NCI-H1436 (cell line): Measurements from ENCODE around the gene UBASH3B.

Experiments used
- DNase-seq: peaks from one replicate; lab custom pipeline; 2025; lab: John Stamatoyannopoulos, UW

The UBASH3B gene

DNA sequence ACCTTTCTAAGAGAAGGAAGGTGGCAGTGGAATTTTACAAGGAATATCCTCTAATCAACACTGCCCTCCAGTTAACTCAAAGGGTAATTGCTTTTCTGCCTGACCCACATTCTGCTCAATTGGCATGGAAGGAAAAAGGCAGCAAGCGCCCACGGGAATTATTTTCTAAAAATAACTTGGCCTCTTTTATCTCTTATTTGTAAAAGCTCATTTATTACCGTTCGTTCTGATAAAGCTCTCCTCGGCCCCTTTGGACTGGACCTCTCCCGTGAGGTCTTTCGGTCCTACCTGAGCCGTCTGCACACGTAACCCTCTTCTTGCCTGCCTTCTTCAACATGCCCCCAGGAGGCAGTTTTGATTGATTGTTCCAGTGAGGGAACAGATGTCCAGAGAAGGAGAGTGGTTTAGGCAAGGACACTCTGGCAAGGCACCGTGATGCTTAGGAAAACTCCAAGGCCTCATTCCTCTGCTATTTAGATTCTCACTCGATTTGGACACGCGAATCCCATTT, 129.6 kb downstream of the UBASH3B start:
- no peak for DNase-seq

DNA sequence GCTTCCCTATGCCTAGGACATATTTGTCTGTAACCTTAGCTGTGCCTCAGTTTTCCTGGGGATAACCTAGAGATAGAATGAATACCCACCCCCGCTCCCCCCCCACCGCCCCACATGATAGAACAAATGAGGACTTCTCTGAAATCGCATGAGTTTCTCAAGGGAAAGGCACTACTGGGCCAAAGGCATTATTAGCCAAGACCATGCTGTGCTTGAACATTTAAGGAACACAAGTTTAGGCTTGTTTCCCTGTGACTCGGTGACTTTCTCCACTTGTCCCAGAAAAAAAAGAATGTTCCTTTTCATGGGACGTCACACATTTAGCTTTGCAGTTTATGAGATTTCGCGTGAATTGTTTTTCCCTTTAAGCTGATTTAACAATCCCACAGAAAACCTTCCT, 131.4 kb downstream of the UBASH3B start:
- DNase-seq = no peak

DNA sequence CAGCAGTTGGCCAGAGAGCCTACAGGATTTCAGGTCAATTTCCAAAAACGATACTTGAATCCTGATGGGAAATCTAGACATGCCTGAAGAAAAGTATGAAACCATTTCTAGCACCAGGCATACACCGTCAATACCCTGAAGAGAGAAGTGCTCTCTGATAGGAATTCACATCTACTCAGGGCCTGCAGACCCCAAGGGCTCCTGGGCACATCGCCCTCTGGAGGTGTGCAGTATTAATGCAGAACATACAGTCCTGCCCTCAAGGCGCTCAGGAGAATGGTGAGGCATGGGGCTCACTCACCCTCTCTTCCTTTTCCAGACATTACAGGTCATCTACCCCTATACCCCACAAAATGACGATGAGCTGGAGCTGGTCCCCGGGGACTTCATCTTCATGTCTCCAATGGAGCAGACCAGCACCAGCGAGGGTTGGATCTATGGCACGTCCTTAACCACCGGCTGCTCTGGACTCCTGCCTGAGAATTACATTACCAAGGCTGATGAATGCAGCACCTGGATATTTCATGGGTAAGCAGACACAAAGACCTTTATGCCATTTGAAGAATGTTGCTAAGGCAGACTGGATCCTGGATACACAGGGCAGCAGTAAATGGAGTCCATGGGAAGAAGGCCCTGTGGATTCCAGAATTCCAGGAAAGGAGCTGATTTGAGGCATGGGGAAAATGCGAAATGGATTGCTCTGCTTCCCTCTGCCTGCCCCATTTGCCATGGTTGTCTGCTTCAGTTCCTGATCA, 133.4 kb downstream of the UBASH3B start:
- DNase-seq = no peak

DNA sequence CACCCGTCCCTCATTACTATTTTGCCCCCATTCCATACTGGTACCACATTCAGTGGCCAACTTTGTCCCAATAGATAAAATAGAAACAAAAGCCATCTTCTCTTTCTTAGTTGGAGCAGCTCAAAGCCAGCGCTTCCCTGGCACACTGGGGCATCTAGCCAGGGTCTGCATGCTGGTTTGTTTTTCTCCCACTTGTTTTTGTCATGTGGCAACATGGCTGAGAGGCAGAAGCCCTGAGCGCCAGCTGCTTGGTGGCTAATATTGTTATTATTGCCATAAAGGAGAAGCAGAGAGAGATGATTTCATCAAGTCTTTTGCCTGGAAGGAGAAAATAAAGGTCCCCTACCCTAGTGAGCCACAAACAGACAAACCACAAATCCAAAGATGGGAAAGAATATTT, 134.4 kb downstream of the UBASH3B start:
- DNase-seq = no peak

DNA sequence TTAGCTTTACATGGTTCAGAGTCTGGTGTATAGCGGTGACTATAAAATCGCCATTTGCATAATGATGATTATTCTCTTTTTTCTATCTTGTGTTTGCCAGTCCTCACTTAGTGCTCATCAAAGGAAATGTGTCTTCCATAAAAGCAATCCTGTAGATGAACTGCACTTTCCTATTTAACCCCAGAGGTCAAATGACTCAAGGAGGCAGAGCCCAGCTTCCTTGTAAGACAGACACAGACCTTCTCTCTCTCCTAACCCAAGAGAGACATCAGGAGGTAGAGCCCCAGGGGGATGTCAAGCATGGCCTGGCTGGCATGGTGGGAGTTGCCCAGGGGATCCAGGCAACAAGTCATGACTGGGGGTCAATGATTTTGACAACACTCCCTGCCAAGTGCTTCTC, 135.9 kb downstream of the UBASH3B start:
- no peak for DNase-seq

DNA sequence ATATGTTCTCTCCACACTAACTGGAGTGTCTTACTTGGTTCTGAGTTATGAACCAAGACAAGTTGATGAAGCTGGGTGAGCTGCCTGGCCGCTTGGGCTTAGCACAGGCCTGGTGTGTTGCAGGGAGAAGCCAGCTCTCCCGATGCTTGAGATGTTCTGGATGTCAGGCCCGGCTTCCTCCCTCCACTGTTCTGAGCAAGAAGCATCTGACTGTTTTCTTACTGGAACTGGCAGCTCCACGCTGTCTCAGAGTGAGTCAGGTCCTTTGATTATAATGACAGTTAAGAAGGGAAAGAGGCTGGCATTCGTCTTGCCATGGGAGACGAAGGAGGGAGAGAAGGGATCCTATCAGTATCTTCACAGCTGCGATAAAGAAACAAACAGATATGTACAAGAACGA, 136.3 kb downstream of the UBASH3B start:
- no peak for DNase-seq

DNA sequence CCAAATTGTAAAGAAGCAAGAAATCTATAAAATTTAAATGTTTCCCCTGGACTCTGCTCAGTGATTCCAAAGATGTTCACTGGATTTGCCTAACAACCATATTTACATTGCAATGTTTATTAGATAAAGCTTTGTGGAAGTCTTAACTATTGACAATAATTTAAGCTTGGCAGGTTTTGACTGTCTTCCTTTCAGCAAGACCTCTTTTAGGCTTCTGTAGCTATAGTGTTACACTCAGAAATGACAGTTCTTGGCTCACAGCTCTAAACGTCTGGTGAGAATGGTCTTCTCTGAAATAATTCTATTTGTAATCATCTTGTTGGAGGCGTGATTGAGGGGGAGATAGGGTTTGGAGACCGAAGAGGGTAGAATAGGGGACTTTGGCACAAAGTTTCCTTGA, 138.0 kb downstream of the UBASH3B start:
- DNase-seq = no peak

DNA sequence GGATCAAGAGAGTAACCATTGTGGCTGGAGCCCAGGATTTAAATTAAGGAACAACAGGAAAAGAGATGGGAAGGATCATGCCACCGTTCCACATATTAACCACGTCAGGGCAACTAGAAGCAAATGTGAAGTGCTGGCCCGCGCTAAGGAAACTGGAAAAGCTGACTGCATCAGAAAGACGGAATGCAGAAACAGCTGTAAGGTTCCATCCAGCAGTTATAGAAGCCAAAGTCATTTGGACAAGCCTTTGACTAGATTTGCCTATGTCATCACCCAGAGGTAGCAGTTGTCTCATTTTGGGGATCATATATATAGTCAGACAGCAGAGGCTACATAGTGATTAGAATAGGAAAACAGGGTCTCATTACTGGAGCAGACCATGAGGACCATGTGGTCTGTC, 139.8 kb downstream of the UBASH3B start:
- DNase-seq = no peak

DNA sequence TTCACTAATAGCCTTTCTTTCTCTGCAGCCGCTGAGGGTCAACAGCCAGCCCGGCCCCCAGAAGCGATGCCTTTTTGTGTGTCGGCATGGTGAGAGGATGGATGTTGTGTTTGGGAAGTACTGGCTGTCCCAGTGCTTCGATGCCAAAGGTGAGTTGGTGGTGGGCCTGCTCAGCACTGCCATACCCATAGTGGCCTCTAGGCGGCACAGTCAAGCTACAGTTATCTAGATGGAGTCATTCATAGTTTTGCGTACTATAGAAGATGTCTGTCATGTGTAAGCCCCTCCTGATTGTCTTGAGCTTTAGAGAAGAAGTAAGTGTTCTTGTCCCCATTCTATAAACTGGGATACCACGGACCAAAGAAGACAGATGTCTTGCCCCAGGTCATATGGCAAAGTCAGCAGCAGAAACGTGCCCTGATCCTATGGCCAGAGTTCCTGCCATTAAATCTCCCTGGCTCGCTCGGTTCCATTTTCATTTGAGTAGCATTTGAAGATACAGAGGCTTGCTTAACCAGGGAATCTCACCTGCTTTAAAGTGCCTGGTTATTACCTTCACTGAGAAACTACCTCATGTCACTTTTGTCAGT, 140.7 kb downstream of the UBASH3B start:
- peak; percentile 8 for DNase-seq

DNA sequence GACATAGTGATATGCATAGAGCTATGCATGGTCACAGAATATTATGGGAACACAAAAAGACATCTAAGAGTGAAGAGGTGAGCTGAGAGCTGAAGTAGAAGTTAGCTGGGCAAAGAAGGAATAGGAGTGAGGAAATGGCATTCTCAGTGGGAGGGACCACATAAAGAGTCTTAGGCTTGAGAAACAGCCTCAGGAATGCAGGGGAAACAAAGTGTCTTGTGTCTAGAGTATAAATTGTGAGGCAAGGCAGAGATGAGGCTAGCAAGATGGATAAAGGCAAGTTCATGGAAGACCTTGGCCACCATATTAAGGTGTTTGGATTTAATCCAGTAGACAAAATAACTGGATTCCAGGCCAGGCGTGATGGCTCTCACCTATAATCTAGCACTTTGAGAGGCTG, 142.1 kb downstream of the UBASH3B start:
- DNase-seq = no peak

DNA sequence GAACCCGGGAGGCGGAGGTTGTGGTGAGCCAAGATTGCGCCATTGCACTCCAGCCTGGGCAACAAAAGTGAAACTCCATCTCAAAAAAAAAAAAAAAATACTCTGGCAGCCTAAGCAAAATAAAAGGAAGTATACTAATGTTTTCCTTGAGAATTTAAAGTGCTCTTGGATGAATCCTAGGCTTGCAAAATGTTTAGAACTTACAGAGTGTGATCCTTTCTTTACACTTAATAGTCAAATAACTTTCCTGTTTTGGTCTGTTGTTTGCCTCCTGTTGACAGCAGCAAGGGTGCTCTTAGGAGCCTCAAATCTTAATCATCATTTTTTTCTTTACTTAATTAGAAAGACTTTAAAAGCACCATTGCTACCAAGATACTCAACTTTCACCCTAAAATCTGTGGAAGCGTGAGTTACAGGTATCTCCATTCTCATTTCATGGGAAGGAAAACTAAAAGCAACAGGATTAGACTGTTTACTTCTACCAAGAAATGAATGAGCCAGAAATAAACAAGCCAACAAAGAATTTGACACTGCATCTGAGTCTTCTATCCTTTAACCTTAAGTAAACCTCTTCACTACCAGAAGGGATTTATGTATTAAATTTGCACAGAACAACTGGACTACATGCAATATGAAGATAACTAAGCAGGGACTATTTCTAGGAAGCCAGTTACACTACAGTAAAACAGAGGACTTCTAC, 144.0 kb downstream of the UBASH3B start:
- no peak for DNase-seq

DNA sequence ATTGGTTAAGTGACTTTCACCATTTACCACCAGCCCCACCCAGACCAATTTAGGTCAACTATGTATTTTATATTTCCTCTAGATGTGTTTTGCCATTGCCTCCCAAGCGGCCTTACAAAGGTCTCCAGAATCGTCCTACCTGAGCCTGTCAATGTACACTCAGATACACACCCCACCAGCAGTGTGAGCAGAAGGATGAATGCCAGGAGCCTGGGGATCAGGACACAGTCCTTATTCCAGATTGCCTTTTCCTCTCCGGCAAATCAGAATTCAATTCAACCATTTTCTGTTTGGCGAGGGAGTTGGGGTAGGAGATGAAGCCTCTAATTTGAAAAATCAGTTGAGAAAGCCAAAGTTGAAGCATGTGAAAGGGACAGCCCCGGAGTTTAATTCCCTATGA, 147.4 kb downstream of the UBASH3B start:
- no peak for DNase-seq

DNA sequence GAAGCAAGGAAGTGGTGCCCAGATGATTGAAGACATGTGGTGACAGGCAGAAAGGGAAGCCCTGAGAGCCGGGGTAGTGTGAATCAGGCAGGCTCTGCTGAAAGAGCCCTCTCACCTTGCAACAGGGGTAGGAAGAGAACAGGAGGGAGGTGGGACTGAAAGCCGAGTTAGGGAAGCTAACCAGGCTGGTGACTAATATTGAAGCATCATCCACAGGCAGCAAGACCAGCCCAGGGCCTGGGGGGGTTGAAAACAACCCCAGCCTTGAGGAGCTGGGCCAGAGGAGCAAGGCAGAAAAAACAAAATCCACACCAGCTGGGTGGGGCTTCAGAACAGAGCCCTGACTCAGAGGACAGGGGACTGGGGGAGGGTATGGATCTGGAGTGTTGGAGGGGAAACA, 147.8 kb downstream of the UBASH3B start:
- DNase-seq = no peak

DNA sequence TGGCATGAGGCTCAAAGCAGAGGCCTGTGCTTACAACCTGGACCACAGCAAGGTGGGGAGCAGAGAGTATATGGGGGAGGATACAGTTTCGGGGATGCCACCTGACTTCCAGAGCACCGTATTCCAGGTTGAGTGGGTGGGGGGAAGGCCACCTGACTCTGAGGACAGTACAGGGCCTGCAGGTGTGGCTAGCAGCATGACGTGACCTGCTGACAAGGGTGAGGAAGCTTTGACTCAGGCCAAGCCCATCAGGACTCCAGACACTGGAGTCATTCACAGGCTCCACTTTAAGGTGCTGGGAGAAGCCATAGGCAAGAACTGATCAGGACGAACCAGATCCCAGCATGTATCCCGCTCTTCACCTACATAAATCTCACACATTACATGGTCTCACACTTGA, 148.2 kb downstream of the UBASH3B start:
- DNase-seq = no peak

DNA sequence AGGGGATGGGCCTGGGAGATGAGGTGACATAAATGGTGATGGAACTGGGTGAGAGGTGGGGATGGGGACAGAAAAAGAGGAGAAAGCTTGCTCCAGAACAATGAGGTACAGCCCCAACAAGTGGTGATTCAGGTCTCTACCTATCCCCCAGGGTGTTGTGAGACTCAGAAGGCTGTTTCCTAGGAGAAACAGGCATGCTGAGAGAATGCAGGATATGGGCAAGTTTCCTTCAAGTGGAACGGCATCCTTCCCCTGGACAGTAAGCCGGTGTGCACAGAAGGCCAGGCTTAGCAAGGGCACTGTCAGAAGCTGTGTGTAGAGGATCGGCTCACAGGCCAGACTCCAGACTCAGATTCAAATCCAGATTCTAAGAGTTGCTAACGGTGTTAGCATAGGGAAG, 148.6 kb downstream of the UBASH3B start:
- no peak for DNase-seq

DNA sequence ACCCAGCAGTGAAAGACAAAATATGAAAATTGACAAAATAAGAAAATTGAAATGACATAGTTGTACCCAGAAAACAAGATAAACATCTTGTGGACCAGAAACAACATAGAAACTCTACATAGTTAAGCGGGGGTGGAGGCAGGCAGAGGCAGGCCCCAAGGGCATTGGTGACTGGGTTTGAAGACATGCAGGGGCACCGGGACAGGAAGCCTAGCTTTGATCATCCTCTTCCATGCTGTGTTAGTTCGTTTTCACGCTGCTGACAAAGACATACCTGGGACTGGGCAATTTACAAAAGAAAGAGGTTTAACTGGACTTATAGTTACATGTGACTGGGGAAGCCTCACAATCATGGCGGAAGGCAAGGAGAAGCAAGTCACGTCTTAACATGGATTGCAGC, 149.3 kb downstream of the UBASH3B start:
- DNase-seq = no peak

DNA sequence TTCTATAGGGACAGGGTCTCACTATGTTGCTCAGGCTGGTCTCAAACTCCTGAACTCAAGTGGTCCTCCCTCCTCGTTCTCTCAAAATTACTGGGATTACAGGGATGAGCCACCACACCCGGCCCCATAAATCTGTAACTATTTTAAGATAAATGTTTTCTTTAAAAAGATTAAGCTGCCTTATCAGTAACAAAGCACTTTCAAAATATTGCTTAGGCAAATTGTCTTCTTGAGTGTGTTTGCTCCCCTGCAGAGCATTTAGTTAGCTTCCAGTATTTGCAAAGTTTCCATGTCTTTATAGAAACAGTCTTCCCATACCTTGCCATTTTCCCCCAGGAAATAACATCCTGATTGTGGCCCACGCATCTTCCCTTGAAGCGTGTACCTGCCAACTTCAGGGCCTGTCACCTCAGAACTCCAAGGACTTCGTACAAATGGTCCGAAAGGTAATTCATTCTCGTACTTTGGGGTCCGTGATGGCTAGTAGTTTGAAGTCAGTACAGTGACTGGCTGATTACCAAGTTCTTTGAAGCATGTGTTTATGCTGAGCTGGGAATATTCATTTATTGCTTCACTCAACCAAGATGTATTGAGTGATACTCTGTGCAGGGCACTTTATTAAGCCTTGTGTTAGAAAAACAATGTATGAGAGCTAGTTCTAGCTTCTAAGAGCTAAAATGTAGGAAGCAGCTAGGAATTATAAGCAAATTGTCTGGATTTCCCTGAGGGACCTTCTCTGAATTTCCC, 152.4 kb downstream of the UBASH3B start:
- no peak for DNase-seq

DNA sequence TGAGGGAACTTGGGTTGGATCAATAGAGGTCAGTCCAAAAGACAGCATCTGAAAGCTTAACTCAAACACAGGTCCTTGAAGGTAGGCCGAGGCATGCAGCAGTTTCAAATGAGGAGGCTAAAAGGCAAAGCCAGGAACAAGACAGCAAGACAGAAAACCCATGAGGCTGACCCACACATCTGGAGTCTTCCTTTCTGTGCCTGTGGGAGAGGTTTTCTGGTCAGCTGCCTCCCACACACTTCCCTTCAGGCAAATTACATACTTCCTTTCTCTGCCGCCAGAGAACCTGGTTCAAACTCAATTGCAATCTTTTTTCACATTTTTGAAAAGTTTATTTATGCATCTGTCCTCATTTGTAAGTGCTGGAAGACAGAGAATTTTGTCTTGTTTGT, 153.0 kb downstream of the UBASH3B start:
- DNase-seq = no peak

DNA sequence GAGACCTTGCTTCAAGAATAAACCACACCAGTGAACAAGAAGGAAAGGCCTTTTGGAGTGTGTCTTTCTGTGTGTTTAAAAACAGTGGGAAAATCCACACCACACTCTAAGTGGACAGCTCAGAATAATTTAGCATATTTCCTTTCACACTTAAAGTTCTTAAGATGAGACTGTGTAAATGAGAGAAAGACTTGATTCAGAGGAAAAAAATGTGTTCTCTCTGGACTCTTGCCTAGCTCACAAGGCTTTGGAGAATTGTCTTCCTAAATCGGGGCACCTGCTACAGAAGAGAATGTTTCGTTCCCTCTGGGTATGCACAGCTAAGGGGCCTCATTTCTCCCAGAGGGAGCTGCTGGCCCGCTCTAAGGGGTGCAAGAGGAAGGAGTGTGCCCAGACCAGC, 154.3 kb downstream of the UBASH3B start:
- DNase-seq = no peak

DNA sequence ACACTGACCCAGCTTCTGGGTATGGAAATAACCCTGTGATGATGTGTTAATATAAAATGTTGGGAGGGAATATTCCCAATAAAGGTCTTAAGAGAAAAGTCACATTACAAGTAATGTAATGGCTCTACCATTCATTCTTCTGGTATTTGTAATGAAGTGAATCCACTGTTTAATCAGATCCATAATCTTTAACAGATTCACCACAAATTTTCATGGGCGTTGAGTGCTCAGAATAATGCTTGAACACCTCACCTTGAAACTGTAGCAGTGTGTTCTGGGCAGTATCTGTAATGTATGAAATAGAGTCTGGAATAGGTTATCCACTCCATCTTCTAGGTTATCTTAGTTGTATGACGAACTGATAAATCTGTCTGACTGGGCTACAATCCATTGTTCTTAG, 156.2 kb downstream of the UBASH3B start:
- DNase-seq = no peak

DNA sequence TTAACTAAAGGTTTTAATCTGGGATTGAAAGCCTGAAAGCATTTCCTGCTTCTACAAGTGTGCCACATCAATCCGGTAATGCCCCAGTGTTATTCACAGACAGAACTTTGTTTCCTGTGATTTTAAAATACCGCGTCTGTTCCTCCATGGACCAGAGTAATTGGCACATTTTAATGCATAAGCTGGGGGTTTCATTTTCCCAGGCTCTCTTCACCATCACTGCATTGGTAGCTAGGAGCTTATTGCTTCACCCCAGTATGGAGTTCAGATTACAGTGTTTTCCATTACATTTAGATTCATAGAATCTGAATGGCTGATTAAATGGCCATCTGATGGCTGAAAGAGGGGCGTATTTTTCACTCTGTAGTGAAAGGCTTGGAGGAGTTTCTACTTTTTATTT, 157.1 kb downstream of the UBASH3B start:
- DNase-seq = no peak

DNA sequence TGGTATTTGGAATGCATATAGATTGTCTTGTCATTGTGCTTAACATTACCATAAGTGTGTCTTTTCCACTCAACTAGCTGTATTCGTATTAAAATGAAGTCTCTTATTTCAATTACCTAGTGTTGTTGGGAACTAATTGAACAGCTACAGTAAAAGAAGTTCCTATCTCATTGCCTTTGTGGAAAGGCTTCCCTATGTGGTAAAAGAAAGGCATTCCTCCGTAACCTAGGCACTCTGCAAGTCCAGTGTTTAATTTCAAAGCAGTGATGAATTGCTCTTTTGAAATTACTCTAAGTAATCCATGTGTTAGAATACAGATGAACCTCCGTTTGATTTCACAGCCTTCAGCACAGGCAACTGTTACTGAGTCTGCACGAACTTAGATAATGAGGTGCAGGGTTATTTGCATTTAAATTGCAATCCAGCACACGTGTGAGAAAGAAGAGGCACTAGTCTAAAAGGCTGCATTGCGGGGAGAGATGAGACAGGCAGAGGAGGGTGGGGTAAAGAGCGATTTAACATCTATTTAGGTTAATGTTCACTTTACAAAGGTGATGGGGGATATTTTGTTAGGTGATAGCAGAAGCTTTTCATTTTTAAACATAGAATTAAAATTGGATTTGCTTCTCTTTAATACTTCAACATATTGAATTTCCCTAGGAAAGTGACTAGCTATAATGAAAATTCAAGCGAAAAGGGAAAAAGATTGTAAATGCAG, 157.8 kb downstream of the UBASH3B start:
- no peak for DNase-seq
